HFF-Myc (cell line): ENCODE results near the gene KCNJ1.

Experiments
- DNase-seq: peaks from one replicate; pipeline ENCODE4 v3.0.0-alpha.2; 2011; ENCODE audit warnings: low read depth; ENCODE audit errors: extremely low read depth
- H3K4me3 ChIP-seq: replicated peaks from 2 replicates; pipeline ENCODE4 v1.5.1; 2011; ENCODE audit warnings: low read depth, mild to moderate bottlenecking, control low read depth, low read length
- TF ChIP-seq, protein P1 (sequence below): IDR thresholded peaks from 2 replicates; pipeline ENCODE4 v1.5.1; 2012; ENCODE audit warnings: mild to moderate bottlenecking, low read depth, low read length, control low read depth; ENCODE audit errors: missing control alignments

KCNJ1 gene

DNA sequence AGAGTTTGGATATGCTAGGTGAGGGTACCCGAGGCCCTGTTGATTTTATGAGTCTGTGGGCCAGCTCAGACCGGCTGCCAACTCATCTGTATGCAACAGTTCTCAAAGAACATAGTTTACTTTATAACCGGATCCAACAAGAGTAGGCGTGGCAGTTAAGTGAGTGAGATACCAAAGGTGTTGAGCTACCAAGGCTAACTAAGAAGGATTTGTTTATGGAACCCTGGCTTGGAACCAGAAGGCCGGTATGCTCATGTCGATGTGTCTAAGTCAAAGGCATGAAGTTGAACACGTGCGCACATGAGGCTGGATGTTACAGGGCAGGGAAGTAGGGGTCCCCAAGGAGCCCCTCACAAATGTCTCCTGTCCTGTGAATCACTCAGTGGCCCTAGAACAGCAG is at the start of gene KCNJ1:
KCNJ1 (minus strand) TSS at position 20 of the 400 bp plus-strand sequence. CDS start 27,053 bp downstream, outside the sequence.
- no peak for DNase-seq
- H3K4me3 ChIP-seq, result no peak within 1 kb of the TSS
- TF ChIP-seq, protein P1, sequence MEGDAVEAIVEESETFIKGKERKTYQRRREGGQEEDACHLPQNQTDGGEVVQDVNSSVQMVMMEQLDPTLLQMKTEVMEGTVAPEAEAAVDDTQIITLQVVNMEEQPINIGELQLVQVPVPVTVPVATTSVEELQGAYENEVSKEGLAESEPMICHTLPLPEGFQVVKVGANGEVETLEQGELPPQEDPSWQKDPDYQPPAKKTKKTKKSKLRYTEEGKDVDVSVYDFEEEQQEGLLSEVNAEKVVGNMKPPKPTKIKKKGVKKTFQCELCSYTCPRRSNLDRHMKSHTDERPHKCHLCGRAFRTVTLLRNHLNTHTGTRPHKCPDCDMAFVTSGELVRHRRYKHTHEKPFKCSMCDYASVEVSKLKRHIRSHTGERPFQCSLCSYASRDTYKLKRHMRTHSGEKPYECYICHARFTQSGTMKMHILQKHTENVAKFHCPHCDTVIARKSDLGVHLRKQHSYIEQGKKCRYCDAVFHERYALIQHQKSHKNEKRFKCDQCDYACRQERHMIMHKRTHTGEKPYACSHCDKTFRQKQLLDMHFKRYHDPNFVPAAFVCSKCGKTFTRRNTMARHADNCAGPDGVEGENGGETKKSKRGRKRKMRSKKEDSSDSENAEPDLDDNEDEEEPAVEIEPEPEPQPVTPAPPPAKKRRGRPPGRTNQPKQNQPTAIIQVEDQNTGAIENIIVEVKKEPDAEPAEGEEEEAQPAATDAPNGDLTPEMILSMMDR, result no peak

DNA sequence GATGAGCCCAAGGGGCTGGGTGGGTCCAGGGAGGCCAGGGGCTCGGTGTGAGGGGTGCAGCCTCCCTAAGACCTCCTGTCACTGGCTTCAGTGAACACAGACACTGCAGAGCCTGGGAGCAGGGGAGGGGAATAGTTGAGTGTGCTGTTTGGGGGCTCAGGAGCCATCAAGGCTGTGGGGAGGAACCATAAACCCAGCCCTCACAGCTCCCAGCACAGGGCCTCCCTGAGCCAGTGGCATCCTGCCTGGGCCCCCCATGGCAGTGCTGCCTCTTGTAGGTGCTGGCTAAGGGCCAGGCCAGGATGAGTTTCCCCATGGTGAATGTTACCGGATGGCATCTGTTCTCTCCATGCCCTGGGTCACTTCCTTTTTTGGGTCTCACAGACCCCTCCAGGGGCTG is 49.6 kb upstream of the KCNJ1 start:
- no peak overlapping the region for H3K4me3 ChIP-seq
- no peak for DNase-seq
- TF ChIP-seq, protein P1, result no peak

DNA sequence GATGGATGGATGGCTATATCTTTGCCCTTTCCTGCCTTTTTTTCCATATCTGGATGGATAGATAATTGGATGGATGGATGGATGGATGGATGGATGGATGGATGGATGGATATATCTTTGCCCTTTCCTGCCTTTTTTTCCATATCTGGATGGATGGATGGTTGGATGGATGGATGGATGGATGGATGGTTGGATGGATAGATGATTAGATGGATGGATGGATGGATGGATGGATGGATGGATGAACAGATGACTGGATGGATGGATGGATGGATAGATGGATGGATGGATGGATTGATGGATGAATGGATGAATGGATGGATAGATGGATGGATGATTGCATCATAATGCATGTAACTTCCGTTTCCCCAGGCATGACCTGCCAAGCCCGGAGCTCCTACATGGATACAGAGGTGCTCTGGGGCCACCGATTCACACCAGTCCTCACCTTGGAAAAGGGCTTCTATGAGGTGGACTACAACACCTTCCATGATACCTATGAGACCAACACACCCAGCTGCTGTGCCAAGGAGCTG is 49.0 kb upstream of the KCNJ1 start:
- TF ChIP-seq, protein P1, result no peak
- no peak overlapping the region for H3K4me3 ChIP-seq
- DNase-seq, result no peak

DNA sequence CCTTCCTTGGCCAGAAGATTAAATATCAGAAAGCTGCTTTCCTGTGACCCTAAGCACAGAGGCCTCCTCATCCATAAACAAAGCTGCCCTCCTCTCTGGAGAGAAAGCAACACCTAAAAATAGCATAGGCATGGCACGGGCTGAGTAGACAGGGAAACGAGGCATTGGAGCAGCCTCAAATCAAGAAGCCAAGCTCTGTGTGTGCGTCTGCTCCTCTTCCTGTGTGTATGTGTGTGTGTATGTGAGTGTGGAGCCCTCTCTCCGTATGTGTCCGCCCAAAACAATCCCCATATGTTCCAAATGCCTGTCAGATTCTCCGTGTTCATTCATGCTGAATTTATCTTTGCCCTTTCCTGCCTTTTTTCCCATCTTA is 48.0 kb upstream of the KCNJ1 start:
- no peak for DNase-seq
- TF ChIP-seq, protein P1, result no peak
- H3K4me3 ChIP-seq, result no peak overlapping the region

DNA sequence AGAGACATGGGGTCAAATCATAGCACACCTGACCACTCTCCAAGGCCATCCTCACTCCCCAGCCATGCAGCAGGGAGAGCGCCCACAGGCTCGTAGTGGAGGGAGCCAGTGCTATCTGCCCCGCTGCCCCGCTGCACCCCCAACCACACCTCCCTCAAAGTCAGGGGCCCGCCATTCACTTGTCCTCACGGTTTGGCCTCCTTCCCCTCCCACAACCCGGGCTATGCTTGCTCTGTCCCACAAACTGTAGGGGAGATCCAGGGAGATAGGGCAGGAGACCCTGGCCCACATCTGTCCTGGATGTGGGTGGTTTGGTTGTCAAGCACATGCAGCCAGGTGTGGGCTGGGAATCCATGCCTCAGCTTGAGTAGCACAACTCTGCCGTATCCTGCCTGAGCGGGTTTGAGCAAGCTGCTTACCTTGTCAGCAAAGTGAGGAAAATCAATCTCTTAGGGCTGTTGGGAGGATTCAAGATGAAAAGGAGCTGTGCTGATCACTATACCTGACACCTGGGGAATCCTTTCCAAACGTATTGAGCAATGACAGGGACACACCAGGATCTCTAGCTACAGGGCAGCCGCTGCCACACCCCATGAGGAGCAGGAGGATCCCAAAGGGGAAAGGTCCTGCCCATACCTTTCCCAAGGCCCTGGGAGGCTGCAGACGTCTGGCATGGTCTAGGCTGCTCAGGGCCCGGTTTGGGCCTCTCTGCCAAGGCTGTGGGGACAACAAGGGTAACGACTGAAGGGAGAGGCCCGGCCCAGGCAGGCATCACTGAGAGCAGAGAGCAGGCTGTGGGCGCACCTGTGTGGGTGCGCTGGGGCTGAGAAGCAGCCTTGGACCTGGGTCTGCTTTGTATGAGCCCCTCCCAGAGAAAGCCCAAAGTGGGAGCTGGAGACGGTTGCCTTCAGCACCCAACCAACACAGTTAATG is 47.4 kb upstream of the KCNJ1 start:
- no peak for DNase-seq
- TF ChIP-seq, protein P1, result no peak

DNA sequence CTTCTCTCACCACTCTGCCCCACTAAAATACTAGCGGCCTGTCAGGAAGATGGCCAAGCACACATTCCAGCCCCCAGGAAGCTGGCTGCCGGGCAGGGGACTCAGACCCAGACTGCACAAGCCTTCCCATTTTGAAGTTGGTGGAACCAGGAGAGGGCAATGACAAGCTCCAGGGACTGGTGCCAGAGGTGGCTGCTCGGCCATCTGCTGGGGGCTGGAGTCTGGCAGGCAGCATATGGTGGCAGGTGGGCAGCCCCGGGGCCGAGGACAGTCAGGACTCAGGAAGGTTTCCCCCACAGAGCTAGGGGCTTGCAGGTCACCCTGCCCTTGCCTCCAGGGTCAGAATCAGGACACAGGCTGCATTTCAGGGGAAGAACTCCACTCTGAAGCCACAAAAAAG is 46.7 kb upstream of the KCNJ1 start:
- H3K4me3 ChIP-seq, result no peak overlapping the region
- DNase-seq, result no peak
- TF ChIP-seq, protein P1, result no peak

More for the DNA sequence above, 47.4 kb upstream of the KCNJ1 start:
- no peak overlapping the region for H3K4me3 ChIP-seq
